ENCODE measurements around the gene SFXN5. TPM values are rescaled to one million over a fixed set of nuclear protein-coding genes. Genes with fewer than 3 reads are reported as not detected.
A peak's percentile ranks its signal among the peaks of the same experiment; 100 is the strongest.

Gene SFXN5
- total RNA-seq, 1 experiment from 2014 or later: 31.3 TPM

GRCh38 chr2:73111073-73112025, 39.8 kb upstream of the SFXN5 start:
- peak; percentile 57 to 63 for DNase-seq
- H3K27ac Mint-ChIP-seq (ENCODE audit: unreplicated experiment): peak overlapping the region; percentile 78
- Histone ChIP-seq H3K9me3 (no peaks in the 10 kb centered on the region), H3K36me3 (ENCODE audit: control insufficient read depth, insufficient read depth, low read length) (no peaks in the 10 kb centered on the region; the same call in 1 of the 2 replicates), H3K27me3 (replicated peaks; ENCODE audit: control insufficient read depth, insufficient read depth, low read length) (no peaks in the 10 kb centered on the region; the same call in 1 of the 2 replicates), H3K4me1 (peaks cover 13% of the 10 kb centered on the region), H3K4me3 (ENCODE audit: low read depth, low read length) (peak overlapping the region; percentile 92)
- TF ChIP-seq CTCF (IDR thresholded peaks at IDR 0.05; ENCODE audit: insufficient read depth in 1 of 2, low read depth in 1 of 2, low read length in 1 of 2, severe bottlenecking in 1 of 2, unreplicated experiment in 1 of 2): no peak
- POLR2A ChIA-PET: interaction anchor here (0.6 kb wide), 1 partner anchor 25 kb away, joined by 4 read pairs; no protein-coding TSS in a partner anchor
- H3K9me3 Mint-ChIP-seq (ENCODE audit: unreplicated experiment): no peaks in the 10 kb centered on the region
- no TSS peak for BruUV-seq (replicated peaks)
- CTCF ChIA-PET: interaction anchor here (0.6 to 2.0 kb wide), 5 partner anchors 19 to 213 kb away, joined by 3 to 14 read pairs (median 4); no protein-coding TSS in a partner anchor
- H3K4me1 Mint-ChIP-seq (ENCODE audit: low read depth, unreplicated experiment): peaks cover 15% of the 10 kb centered on the region
- H3K36me3 Mint-ChIP-seq (ENCODE audit: insufficient read depth, unreplicated experiment): peaks cover 6% of the 10 kb centered on the region
- H3K4me3 Mint-ChIP-seq (ENCODE audit: unreplicated experiment): peak overlapping the region; percentile 81
- H3K27me3 Mint-ChIP-seq (ENCODE audit: insufficient read depth, unreplicated experiment): no peaks in the 10 kb centered on the region
- intact Hi-C loops (cut with micrococcal nuclease; ENCODE audit: unreplicated experiment): loop anchor here (2.0 to 5.0 kb wide), 2 partner anchors 27 to 194 kb away; partner anchors contain the start of gene EMX1

DNA sequence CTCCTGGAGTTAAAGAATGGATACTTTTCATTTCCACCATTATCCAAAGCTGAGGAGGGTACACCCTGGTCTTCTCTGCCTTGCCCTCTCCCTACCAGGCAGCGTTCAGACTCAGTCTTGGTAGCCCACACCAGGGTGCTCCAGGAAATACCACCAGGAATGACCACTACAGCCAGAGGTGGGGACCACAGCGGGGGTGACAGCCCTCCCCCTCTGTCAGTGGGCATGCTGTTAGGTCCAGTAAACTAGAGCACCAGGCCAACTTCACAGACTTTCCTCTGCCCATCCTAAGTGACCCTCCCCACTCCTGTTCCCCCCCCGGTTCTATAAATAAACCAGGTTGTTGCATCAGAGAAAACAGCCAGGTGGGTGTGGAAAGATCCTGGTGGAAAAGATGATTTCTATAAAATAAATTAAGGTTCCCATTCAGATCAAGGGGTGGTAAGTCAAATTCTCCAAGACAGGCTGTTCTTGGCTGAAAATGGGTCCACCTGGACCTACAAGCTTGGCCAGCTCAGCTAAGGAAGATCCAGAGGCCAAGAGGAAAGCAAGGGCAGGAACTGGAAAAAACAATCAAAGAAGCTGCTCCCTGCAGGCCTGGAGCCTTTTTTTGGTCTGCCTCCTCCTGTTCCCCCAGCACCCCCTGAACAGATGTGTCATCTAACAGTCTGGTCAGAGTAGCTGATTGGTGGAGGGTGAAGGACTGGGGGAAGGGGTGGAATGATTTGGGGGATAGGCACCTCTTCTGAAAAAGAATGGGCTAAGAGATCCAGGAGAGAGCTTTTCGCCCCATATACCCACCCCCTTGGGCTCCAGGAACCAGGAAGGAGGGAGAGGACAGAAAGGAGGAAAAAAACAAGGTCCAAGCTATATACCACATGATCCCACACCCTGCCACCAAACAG, 38.9 kb upstream of the SFXN5 start:
- Mint-ChIP-seq H3K4me1 (ENCODE audit: low read depth, unreplicated experiment) (peaks cover 15% of the 10 kb centered on the region), H3K9me3 (ENCODE audit: unreplicated experiment) (no peaks in the 10 kb centered on the region), H3K4me3 (ENCODE audit: unreplicated experiment) (peak overlapping the region; percentile 81), H3K27ac (ENCODE audit: unreplicated experiment) (no peak overlapping the region), H3K27me3 (ENCODE audit: insufficient read depth, unreplicated experiment) (no peaks in the 10 kb centered on the region), H3K36me3 (ENCODE audit: insufficient read depth, unreplicated experiment) (peaks cover 6% of the 10 kb centered on the region)
- DNase-seq: no peak
- intact Hi-C loops (cut with micrococcal nuclease; ENCODE audit: unreplicated experiment): loop anchor here (5.0 kb wide), 1 partner anchor 193 kb away; the partner anchor contains the start of gene EMX1
- Histone ChIP-seq H3K36me3 (ENCODE audit: control insufficient read depth, insufficient read depth, low read length) (no peaks in the 10 kb centered on the region; the same call in 1 of the 2 replicates), H3K27me3 (replicated peaks; ENCODE audit: control insufficient read depth, insufficient read depth, low read length) (no peaks in the 10 kb centered on the region), H3K9me3 (no peaks in the 10 kb centered on the region), H3K4me1 (peaks cover 13% of the 10 kb centered on the region), H3K4me3 (ENCODE audit: low read depth, low read length) (no peak overlapping the region)
- no peak for TF ChIP-seq CTCF (IDR thresholded peaks at IDR 0.05; ENCODE audit: insufficient read depth in 1 of 2, low read depth in 1 of 2, low read length in 1 of 2, severe bottlenecking in 1 of 2, unreplicated experiment in 1 of 2)
- TSS peak; percentile 29 for BruUV-seq (replicated peaks)
- POLR2A ChIA-PET: no interaction called here
- CTCF ChIA-PET: interaction anchor here (0.6 to 1.5 kb wide), 2 partner anchors 67 to 80 kb away, joined by 3 to 10 read pairs; no protein-coding TSS in a partner anchor

Measured in Caco-2 (cell line).